GM21619 (cell line): Measurements from ENCODE around the gene NR1H2.
"Not testable (repeated sequence)": the region's sequence is repeated elsewhere in the genome, so short reads cannot be mapped to it uniquely, and the experiment has no call there.

ENCODE experiments used
- ATAC-seq: cut with Tn5 transposase; IDR thresholded peaks from one replicate; pipeline ENCODE4 v1.9.1; 2021; ENCODE audit not compliant: unreplicated experiment

NR1H2 gene

DNA sequence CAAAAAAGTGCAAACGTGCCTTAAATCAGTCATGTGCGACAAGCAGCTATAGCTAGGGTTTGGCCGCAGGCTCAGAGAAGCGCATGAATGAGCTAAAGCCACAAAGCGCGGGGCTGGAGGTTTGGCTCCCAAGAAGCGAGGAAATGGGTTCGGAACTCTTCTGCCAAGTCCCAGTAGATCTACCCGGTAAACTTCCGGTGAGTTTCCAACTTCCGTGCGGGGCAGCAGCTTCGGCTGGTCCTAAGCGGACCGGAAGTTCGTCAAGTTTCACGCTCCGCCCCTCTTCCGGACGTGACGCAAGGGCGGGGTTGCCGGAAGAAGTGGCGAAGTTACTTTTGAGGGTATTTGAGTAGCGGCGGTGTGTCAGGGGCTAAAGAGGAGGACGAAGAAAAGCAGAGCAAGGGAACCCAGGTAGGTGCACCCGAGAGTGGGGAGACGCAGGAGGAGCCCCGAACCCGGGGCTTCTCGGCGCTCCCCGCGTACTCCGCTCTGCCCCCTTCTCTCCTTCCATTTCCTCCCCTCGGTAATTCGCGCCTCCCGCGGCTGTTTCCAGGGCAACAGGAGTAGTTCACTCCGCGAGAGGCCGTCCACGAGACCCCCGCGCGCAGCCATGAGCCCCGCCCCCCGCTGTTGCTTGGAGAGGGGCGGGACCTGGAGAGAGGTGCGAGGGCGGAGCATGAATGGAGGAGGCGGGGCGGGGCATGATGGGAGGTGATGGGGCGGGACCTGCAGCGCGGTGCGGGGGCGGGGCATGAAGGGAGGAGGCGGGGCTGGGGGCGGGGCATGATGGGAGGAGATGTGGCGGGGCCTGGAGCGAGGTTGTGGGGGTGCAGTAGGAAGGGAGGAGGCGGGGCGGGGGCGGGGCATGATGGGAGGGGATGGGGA, at the start of gene NR1H2:
NR1H2 (plus strand) TSS at position 292 of the 885 bp plus-strand sequence. CDS start 1,149 bp downstream, outside the sequence.
- peak; percentile 86 for ATAC-seq

DNA sequence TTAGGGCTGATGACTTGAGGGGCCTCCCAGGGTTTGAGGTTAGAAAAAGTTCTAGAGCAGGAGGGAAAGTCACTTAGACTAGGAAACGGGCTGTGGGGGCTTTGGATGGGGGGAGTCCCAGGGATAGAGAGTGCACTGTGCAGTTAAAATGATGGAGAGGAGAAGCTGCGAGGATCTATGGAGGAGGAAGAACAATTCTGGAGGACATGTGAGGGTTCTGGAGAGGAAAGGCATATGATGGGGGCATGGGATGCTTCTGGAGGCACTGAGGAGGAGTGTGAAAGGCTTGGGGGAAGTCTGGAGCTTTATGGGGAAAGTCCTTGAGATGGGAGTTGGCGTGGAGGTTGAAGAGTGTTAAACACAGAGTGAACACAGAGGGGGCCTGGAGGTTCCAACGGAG, 49.2 kb upstream of the NR1H2 start:
- no peak for ATAC-seq

DNA sequence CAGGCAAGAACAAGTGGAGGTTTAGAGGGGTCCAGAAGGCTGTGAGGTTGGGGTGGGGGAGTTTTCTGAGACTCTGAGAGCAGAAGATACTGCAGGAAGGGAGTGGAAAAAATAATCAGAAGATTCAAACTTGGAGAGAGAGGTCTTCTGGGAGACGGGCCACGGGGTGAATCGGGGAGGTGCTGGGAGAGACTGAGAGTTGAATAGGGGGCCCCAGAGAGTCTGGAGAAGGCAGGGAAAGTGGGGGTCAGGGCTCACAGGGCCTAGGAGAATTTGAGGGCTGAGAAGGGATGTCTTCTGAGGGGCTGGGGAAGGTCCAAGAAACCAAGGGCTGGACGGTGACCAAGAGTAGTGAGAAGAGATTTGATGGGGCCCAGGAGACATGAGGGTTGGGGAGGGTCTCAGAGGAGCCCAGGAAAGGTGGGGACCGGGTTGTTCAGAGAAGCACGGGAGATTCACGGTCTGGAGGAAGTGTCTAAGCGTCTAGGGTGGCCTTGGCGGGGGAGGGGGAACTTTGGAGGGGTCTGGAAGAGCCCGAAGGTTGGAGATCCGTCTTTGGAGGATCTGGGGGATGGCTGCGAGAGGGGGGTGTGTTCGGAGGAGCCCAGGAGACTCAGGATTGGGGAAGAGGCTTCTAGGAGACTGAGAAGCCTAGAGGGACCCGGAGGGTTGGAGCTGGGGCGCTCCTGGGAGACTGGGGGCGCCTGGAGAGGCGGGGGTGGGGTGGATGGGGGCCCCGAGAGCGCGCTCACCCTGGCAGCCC, 48.6 kb upstream of the NR1H2 start:
- no peak for ATAC-seq

DNA sequence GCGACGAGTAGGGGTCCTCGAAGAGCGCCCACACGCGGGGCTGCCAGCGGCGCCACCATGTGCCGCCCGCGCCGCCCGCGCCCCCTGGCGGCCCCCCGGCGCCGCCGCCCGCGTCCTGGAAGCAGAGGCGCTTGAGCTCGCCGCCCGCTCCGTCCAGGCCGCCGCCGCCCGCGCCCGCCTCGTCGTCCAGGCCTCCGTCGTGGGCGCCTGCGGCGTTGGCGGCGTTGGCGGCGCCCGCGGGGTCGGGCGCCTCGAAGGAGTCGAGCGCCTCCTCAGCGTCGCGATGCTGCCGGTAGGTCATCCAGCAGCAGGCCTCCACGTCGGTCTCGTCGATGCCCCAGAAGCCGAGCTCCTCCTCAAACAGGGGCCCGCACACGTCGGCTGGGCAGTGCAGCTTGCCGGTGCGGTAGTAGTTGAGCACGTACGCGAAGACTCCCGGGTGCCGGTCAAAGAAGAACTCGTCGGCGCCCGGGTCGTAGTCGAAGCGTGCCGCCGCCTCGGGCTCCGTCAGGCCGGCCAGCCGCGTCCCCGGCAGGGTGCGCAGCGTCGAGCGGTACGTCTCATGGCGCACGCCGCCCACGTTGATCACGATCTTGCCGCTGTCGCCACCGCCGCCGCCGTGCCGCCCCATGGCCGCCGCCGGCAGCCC, 47.9 kb upstream of the NR1H2 start:
- ATAC-seq: no peak

DNA sequence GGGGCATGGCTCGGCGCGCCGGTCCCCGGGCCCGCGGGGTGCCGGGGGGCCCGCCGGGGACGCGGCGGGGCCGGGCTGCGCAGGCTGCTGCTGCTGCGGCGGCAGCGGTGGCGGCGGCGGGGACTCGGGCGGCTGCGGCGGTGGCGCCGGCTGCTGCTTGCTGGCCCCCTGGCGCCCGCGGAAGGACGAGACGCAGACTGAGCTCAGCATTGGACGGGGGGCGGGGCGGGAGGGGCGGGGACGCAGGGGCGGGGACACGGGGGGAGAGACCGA, 47.4 kb upstream of the NR1H2 start:
- peak; percentile 1 for ATAC-seq

DNA sequence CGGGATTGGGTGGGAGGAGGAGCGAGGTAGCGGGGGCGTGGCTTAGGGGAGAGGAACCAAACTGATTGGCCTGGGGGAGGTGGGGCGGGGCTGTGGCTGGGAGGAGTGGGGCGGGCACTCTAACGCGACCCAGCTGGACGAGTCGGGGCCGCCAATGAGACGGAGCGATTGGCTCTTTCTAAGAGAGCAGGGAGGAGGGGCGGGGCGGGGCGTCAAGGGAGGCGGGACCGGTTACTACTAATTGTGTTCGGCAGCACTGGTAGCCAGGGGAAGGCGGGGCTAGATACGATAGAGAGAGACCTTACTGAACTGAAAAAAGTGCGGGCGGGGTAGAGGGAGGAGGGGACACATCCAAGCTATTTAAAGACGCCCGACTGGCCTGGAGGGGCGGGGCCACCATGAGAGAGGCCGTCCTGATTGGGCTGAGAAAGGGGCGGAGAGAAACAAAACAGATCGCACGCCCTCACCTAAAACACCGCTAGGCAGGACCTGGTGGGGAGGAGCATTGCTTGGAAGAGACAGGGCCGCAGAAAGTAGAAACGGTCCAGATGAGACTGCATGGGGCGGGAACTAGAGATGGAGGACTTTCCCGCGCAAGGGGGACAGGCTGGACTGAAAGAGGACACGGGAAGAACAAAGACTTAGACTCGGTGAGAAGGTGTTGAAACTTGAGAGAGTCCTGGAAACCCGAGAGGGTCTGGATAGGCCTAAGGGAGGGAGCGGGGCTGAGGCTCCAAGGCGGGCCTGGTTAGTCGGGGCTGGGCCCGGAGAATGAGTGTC, 46.9 kb upstream of the NR1H2 start, which contains the start of gene KCNC3:
KCNC3 (minus strand) TSS at position 232 of the 780 bp plus-strand sequence. CDS start 295 bp downstream, outside the sequence.
- peak; percentile 40 for ATAC-seq

DNA sequence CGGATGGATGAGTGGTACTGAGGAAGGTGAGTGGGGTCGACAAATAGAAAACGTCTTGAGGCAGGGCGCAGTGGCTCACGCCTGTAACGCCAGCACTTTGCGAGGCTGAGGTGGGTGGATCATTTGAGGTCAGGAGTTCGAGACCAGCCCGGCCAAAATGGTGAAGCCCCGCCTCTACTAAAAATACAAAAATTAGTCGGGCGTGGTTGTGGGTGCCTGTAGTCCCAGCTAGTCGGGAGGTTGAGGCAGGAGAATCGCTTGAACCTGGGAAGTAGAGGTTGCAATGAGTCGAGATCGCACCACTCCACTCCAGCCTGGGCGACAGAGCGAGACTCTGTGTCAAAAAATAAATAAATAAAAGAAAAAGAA, 46.3 kb upstream of the NR1H2 start:
- ATAC-seq: not testable (repeated sequence)

DNA sequence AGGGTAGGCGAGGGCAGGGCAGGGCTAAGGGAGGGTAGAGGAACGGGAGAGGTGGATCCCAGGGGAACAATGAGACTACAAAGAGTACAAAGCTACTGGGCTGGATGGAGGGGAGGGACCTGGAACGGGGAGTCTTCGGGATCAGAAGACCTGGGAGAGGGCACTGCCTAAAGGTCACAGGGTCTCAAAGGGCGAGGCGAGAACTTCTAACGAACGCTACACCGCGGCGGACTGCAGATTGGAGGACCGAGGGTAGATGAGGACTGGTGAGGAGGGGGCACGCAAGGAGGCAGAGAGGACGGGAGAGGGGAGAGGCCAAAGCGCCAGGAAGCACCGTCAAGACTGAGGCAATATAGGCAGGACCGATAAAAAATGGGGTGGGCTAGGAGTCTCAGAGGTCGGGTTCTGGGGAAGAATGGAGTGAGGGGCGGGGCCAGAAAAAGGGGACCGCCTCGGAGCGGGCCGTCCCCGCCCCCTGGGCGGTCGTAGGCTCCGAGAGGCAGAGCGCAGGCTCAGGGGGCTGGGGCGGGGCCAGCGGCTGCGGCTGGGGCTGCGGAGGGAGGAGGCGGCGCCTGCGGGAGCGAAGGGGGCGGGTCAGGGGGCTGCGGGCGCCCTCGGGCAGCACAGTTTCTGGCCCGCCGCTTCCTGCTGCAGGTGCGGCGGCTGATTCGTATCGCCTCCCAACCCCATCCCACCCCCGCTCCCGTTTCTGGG, 45.7 kb upstream of the NR1H2 start:
- no peak for ATAC-seq

DNA sequence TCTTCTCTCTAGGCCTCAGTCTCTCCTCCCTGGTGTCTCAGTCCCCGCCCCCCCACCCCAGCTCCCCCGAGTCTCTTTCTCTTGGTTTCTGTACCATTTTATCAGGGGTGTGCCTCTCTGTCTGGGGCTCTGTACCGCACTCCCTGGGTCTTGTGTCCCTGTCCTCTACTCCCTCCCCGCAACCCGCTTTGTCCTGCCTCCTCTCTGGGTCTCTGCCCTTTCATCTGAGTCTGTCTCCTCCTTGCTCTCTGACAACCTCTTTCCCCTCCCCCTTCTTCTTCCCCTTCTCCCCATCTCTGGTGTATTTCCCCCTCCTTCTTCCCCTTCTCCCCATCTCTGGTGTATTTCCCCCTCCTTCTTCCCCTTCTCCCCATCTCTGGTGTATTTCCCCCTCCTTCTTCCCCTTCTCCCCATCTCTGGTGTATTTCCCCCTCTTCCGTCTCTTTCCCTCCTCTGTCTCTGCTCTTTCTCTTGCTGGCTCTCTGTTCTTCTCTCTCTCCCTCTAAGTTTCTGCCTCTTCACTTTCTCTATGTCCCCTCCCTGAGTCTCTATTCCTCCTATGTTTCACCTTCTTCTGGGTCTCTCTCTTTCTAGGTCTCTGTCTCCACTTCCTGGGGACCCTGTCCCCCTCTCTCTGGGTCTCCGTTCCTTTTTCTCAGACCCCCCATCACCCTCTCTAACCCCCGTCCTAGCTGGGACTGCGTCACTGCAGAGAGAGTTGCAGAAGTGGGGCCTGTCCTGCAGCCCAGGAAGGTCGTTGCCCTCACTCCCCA, 44.9 kb upstream of the NR1H2 start:
- no peak for ATAC-seq

DNA sequence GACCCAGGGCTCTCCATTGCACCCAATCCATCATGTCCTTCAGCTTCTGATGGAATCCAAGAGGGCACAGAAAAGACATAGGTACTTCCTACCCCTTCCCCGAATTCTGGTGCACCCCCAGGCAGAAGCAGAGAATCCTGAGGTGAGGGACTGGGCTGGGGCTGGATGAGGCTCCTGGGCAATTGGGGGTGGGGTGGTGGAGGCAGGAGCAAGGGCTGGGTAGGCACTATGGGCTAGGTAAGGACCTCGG, 44.3 kb upstream of the NR1H2 start:
- ATAC-seq: no peak

DNA sequence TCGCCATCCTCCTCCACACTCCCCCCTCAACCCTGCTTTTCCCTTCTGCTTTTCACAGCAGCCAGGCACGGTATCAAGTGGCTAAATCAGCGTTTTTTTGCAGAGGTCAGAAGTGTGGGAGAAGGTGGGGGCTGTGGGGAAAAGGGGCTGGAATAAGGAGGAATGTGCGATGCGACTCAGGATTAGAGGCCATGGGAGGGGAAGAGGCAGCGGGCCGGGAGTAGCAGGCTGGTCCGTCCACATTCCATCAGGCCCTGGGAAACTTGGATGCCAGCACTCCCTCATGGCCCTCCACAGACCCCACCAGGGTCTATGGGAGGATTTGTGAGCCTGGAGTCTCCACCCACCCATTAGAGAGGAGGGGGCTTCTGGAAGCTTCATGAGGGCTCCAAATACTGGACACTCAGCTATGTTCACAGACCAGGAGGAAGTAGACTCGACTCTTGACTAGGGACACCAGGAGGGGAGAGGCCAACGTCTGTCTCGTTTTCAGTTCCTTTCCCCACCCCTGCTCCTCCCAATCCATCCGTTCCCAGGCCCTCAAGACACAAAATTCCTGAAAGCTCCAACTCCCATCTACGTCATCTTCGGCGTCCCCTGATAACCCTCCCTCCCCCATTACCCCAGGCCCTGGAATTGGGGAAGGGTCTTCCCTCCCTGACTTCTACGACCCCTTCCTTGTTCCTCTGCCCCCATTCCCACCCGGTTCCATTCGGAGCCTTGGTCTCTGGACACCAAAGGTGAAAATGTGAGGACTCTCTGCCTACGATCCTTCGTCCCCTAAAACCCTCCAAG, 43.8 kb upstream of the NR1H2 start:
- no peak for ATAC-seq

DNA sequence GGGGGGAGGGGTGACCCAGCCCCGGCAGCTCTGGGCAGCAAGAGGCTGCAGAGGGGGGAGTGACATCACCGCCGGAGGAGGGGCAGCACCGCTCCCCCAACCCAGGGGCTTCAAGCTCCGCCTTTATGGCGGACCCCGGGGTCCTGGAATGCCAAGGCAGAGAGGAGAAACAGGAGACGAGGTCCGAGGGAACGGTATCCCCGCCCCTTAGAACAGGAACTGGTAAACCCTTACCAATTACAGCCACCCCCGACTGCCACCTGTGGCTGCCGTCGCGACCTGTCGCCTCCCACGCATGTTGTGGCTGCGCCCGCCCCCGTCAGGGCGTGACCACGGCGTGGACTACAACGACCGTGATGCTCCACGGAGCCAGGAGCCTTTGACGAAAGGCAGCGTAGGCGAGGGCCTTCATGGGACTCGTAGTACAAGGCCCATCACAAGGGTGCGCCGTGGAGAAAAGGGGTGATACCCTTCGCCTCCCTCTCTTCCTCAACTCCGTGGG, 43.0 kb upstream of the NR1H2 start:
- peak; percentile 39 for ATAC-seq

DNA sequence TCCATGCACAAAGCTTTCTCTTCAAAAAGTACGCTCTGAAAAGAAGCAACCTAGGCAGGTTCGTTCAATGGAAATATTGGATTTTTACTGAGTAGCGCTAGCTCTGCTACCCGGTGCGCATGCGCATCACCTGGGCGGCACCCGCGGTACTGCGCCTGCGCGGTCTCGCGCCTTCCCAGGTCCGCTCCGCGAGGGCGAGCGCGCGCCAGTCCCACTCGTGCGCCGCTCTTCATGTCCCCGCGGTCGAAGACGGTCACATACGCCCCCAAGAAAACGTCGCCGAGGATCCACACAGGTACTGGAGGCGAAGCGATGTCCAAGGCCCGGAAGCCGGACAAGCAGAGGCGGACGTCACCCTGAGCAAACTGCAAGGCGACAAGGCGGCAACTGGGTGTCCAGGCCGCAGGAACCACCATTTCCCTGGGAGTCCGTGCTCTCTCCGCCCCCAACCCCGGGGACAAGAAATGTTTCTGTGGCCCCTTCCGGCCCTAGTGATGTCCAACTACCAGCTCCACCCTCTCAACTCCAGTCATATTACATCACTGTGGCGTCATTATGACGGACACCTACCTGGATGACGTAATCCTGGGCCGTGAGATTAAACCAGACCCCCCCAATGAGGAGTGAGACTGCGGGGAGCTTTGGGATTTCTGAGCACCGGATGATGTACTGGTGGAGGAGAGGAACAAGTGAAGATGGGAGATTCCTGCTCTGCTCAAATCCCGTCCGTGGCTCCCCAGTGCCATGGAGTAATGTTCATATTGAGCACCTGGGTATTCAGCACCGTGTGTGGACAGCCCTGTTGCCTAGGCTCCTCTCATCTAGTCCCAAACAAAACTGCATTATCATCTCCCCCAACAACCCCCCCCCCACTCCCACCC, 42.3 kb upstream of the NR1H2 start:
- ATAC-seq: peak; percentile 21

DNA sequence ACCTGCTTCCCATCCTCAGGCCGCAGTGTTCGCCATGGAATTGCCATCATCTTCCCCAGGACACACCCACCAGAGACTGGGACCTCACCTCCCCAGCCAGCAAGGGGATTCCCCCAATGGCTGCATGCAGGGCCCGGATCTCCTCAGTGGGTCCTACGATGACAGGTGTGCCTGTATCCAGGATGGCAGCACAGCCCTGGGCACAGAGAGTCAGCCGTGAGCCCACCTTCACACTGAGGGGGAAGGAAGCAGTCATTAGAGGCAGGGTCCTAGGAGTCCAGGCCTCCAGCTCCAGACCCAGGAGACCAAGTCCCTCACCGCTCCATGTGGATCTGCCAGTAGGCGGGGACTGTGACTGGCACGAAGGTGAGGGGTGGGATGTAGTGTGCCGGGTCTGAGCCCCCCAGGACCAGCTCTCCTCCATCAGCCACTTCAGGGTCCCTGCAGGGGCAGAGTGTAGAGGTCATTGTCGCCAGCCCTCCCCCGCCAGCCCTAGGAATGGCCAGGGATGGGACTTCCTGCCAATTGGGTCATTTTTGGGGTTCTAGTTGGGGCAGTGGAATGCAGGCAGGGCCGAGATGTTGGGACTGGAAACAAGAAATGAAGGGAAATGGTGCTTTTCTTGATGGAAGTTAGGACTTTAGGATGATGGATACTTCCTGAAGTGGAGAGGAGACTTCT, 41.4 kb upstream of the NR1H2 start:
- ATAC-seq: no peak

DNA sequence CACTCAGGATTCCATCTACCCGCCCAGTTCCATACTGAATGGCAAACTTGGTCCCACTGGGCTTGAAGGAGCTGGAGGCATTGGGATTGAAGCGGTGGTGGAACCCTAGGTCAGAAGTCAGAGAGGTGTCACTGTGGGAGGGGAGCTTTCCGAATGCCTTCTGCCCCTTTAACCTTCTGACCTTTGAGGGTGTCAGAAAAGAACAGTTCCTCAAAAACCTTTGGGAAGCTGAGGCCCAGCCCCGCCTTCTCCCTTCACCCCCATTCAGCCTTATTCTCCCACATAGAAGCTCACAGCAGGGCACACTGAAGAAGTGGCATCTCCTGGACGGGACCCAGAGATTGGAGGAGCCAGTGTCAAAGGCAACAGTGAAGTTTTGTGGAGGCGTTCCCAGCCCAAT, 39.2 kb upstream of the NR1H2 start:
- not testable (repeated sequence) for ATAC-seq

DNA sequence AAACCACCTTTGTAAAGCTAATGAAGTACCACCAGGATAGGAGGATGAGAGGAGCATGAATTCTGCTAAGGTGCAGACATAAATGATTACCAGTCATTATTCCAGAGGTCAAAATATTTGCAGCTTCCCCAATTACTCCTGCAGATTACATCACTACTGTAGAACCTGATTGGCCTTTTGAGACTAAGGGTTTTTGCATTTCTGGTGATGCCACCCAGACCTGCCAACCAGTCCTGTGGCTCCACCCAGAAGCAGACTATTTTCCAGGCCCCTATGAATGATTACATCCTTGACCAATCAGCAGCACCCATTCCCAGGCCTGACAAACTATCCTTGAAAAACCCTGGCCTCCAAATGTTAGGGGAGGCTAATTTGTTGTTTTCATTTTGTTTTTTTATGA, 35.9 kb upstream of the NR1H2 start:
- ATAC-seq: no peak

DNA sequence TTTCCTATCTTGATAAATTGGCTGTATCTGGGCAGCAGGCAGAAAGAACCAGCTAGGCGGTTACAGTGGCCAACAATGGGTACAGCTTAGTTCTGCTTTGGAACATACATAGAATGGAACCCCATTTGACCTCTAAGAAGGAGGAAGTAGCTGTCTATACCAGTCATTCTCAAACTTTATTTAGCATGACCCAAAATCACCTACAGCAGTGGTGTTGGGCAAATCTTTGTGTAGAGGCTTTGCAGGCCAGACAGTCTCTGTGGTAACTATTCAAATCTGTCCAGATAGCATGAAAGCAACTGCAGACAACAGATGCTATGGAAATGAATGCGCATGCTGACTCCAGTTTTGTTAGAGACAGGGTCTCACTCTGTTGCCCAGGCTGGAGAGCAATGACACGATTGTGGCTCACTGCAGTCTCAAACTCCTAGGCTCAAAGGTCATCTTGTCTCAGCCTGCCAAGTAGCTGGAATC, 35.1 kb upstream of the NR1H2 start:
- ATAC-seq: no peak
